Gastrocnemius medialis (tissue), 4 donors: ENCODE results near the gene MARCHF4.

Experiments used
- CTCF ChIP-seq, 5 experiments: fragments of 450-650 bp in 3 of 5; fragments of 200-600 bp in 2 of 5; sonication (generic) in 2 of 5; IDR thresholded peaks in 4 of 5; conservative IDR thresholded peaks in 1 of 5; 1 replicate in 4 of 5; 2 replicates in 1 of 5; pipeline ENCODE4 v1.5.1; 2016 to 2019; ENCODE audit warnings: antibody characterized with exemption in 5 of 5, mild to moderate bottlenecking in 3 of 5, moderate library complexity in 3 of 5
- POLR2A ChIP-seq, 2 donors: fragments of 450-650 bp; IDR thresholded peaks; one replicate each; pipeline ENCODE4 v1.6.1; 2017; ENCODE audit warnings: antibody characterized with exemption in 2 of 2, mild to moderate bottlenecking in 2 of 2, moderate library complexity in 2 of 2

GRCh38 chr2:216413882-216414281 lies 41.6 kb upstream of the MARCHF4 start:
- TF ChIP-seq CTCF (IDR thresholded peaks at IDR 0.05 in 4 of 5, conservative IDR thresholded peaks at IDR 0.05 in 1 of 5) (no peak), POLR2A (IDR thresholded peaks at IDR 0.05) (no peak)
